K562 (cell line): ENCODE data around the gene RSPH1. TPM values are rescaled to one million over a fixed set of nuclear protein-coding genes. Genes with fewer than 3 reads are reported as not detected.
A peak's percentile ranks its signal among the peaks of the same experiment; 100 is the strongest.

Experiments
- ATAC-seq: fragments of 200-7000 bp; cut with Tn5 transposase; 3 replicates; pipeline ENCODE4 v1.9.1; 2020; ENCODE audit warnings: moderate library complexity
- BruUV-seq: library from RNA; stranded (reverse); fragments of 400-500 nt; replicated peaks from 2 replicates; lab custom pipeline; 2021; lab: Mats Ljungman, UMichigan
- CTCF ChIA-PET: fragments of 300-600 bp; formaldehyde crosslinking; extraction: SDS; loops from one replicate; lab custom pipeline; 2021; ENCODE audit warnings: low intra/inter-chr PET ratio; lab: Yijun Ruan, JAX
- POLR2A ChIA-PET: fragments of 300-600, 350-650 bp; sonication (Branson Sonifier 250); formaldehyde crosslinking; extraction: SDS; loops from one replicate; lab custom pipeline; 2021; ENCODE audit warnings: antibody characterized with exemption, inconsistent platforms; lab: Yijun Ruan, JAX
- DNase-seq, 4 experiments: peaks; one replicate each; pipeline versions ENCODE4 v3.0.0 to v3.0.0-alpha.2; 2011 to 2018; ENCODE audit warnings: low spot score in 3 of 4, mixed read lengths in 3 of 4; ENCODE audit errors: extremely low read depth in 1 of 4
- FAIRE-seq: peaks from 2 replicates; lab custom pipeline; 2011; peaks lifted over from hg19 to GRCh38; lab: Jason Lieb, UNC
- H2AFZ ChIP-seq: 2 replicates; pipeline ENCODE4 v1.6.0; 2011; ENCODE audit warnings: low read depth, low read length, control low read depth, inconsistent platforms
- H3K27ac ChIP-seq: fragments of 200-600 bp; 3 replicates; pipeline ENCODE4 v1.8.0; 2011; ENCODE audit warnings: low read depth, mild to moderate bottlenecking, control low read depth, inconsistent platforms, low read length, moderate library complexity, mixed read lengths; ENCODE audit errors: extremely low read depth
- H3K27me3 ChIP-seq, 2 experiments: fragments of 300-600 bp in 1 of 2; 2 replicates in 1 of 2; 3 replicates in 1 of 2; pipeline versions ENCODE4 v1.6.0 to v1.8.0; 2011; ENCODE audit warnings: inconsistent platforms in 2 of 2, low read length in 2 of 2, mild to moderate bottlenecking in 1 of 2, mixed read lengths in 1 of 2, moderate library complexity in 1 of 2; ENCODE audit not compliant: control insufficient read depth in 2 of 2, insufficient read depth in 2 of 2
- H3K36me3 ChIP-seq: fragments of 300-600 bp; 3 replicates; pipeline ENCODE4 v1.8.0; 2011; ENCODE audit warnings: mild to moderate bottlenecking, low read length, inconsistent platforms; ENCODE audit not compliant: control insufficient read depth, insufficient read depth
- H3K4me1 ChIP-seq, 2 experiments: fragments of 200-600 bp in 1 of 2; replicated peaks in 1 of 2; 2 replicates in 1 of 2; 3 replicates in 1 of 2; pipeline versions ENCODE4 v1.5.1 to v1.8.0; 2011; ENCODE audit warnings: inconsistent platforms in 2 of 2, low read length in 2 of 2, mild to moderate bottlenecking in 1 of 2, mixed read lengths in 1 of 2, moderate library complexity in 1 of 2; ENCODE audit not compliant: control insufficient read depth in 2 of 2, insufficient read depth in 2 of 2
- H3K4me2 ChIP-seq: 2 replicates; pipeline ENCODE4 v1.6.1; 2011; ENCODE audit warnings: low read length, control low read depth, inconsistent platforms, mixed read lengths; ENCODE audit not compliant: insufficient read depth
- H3K4me3 ChIP-seq: fragments of 200-600 bp; sonication (generic), shearing (Covaris generic); 2 replicates; pipeline ENCODE4 v1.5.1; 2016; ENCODE audit warnings: control low read depth, inconsistent platforms
- H3K79me2 ChIP-seq: fragments of 200-600 bp; 3 replicates; pipeline ENCODE4 v1.8.0; 2011; ENCODE audit warnings: low read length, inconsistent platforms; ENCODE audit not compliant: control insufficient read depth, insufficient read depth
- H3K9ac ChIP-seq, 2 experiments: 2 replicates each; pipeline versions ENCODE4 v1.6.0 to v1.6.1; 2011; ENCODE audit warnings: low read depth in 2 of 2, low read length in 2 of 2, control low read depth in 1 of 2, inconsistent platforms in 1 of 2, mild to moderate bottlenecking in 1 of 2, mixed read lengths in 1 of 2; ENCODE audit not compliant: insufficient read depth in 1 of 2
- H3K9me1 ChIP-seq: one replicate; pipeline ENCODE4 v1.6.0; 2011; ENCODE audit warnings: inconsistent platforms, mild to moderate bottlenecking, low read length, moderate library complexity; ENCODE audit not compliant: control insufficient read depth, insufficient read depth
- H3K9me3 ChIP-seq: replicated peaks from 2 replicates; pipeline ENCODE4 v1.5.1; 2011; ENCODE audit warnings: low read depth, low read length, inconsistent platforms; ENCODE audit not compliant: control insufficient read depth, insufficient read depth
- H4K20me1 ChIP-seq: replicated peaks from 2 replicates; pipeline ENCODE4 v1.6.1; 2011; ENCODE audit warnings: low read length, inconsistent platforms, mixed read lengths; ENCODE audit not compliant: control insufficient read depth, insufficient read depth
- ATF3 ChIP-seq, 2 experiments: fragments of 450-650 bp in 1 of 2; sonication (generic) in 1 of 2; formaldehyde crosslinking in 1 of 2; IDR thresholded peaks in 1 of 2; conservative IDR thresholded peaks in 1 of 2; 2 replicates each; pipeline versions ENCODE4 v1.6.1 to v1.8.1; 2016 to 2023; ENCODE audit warnings: mild to moderate bottlenecking in 2 of 2, moderate library complexity in 2 of 2, inconsistent platforms in 1 of 2, missing genetic modification reagents in 1 of 2
- CEBPG ChIP-seq, 3 experiments: fragments of 200-800 bp in 1 of 3; sonication (Bioruptor generic) in 1 of 3; sonication (generic) in 1 of 3; formaldehyde crosslinking in 1 of 3; IDR thresholded peaks in 2 of 3; conservative IDR thresholded peaks in 1 of 3; 2 replicates each; pipeline versions ENCODE4 v1.6.1 to v1.8.0; 2016 to 2022; ENCODE audit warnings: missing compliant biosample characterization in 2 of 3, missing genetic modification characterization in 2 of 3, mild to moderate bottlenecking in 1 of 3, missing genetic modification reagents in 1 of 3
- MECOM ChIP-seq: fragments of 250-450 bp; sonication (Bioruptor Pico); IDR thresholded peaks from 2 replicates; pipeline ENCODE4 v1.8.0; 2022; ENCODE audit warnings: inconsistent platforms
- PHF8 ChIP-seq: fragments of 200-600 bp; sonication (generic); IDR thresholded peaks from 2 replicates; pipeline ENCODE4 v1.6.1; 2012; ENCODE audit warnings: mixed run types, mild to moderate bottlenecking, inconsistent platforms, low read length, moderate library complexity, borderline replicate concordance
- TFE3 ChIP-seq: fragments of 450-650 bp; formaldehyde crosslinking; IDR thresholded peaks from 2 replicates; pipeline ENCODE4 v1.4.0; 2020; ENCODE audit warnings: mild to moderate bottlenecking, mixed read lengths
- WGBS: fragments of 100-300 bp; shearing (Covaris generic); methylation state at CpG from one replicate; pipeline ENCODE4 v1.1.6; 2016; ENCODE audit warnings: low coverage, mixed read lengths; ENCODE audit not compliant: insufficient coverage; ENCODE audit errors: missing lambda C conversion rate; 5-methylcytosine and 5-hydroxymethylcytosine counted together
- in situ Hi-C: fragments of 300-500 bp; cut with MboI; formaldehyde crosslinking; loops from 4 replicates; pipeline ENCODE4 v1.15.0; 2018; ENCODE audit warnings: inconsistent platforms, mixed read lengths
- intact Hi-C: fragments of 100-400 bp; cut with micrococcal nuclease; formaldehyde crosslinking; loops from 2 replicates; pipeline ENCODE4 v1.14.2; 2022
- polyA plus RNA-seq, 8 experiments: library from polyadenylated mRNA; depleted of rRNA in 4 of 8; stranded (reverse) in 5 of 8; unstranded in 3 of 8; fragments of >200 nt; fragmentation: Nextera tagmentation in 2 of 8; fragmentation: Illumina TruSeq in 1 of 8; extraction: Ambion mirVana in 2 of 8; extraction: Trizol in 1 of 8; gene quantifications; 2 replicates each; pipeline versions ENCODE4 v1.2.1 to v1.2.3, GENCODE V29; 2011 to 2014; ENCODE audit warnings: inconsistent platforms in 1 of 8, missing spikeins in 1 of 8
- total RNA-seq, 7 experiments: library from RNA; depleted of rRNA in 6 of 7; stranded (reverse); fragments of >200 nt in 6 of 7; fragmentation: Illumina TruSeq in 2 of 7; extraction: Trizol in 2 of 7; gene quantifications; 2 replicates each; pipeline versions ENCODE4 v1.2.1 to v1.2.3, GENCODE V29; 2011 to 2021; ENCODE audit warnings: low replicate concordance in 1 of 7

RSPH1 gene
- total and polyA plus RNA-seq, 9 of the 15 experiments (the other 6 are each of a cell fraction or from before 2014, with no cell fraction given), result 0.17 TPM; not detected in 8

- Histone ChIP-seq H3K4me1 (peaks cover 0 to 4% of the 10 kb centered on the region in 2 experiments; a peak in 1 of 5 replicates), H3K36me3 (no peaks in the 10 kb centered on the region), H3K9ac (no peak overlapping the region), H2AFZ (no peak overlapping the region), H3K4me2 (no peak overlapping the region), H3K79me2 (no peaks in the 10 kb centered on the region), H3K27me3 (peaks cover 3 to 19% of the 10 kb centered on the region in 2 experiments; a peak in 2 of 5 replicates), H3K9me3 (no peaks in the 10 kb centered on the region), H3K9me1 (no peaks in the 10 kb centered on the region), H3K4me3 (no peak overlapping the region), H3K27ac (no peak overlapping the region), H4K20me1 (peaks cover 3% of the 10 kb centered on the region)
- peak; percentile 46; the same call in 1 of the 2 replicates for TF ChIP-seq ATF3 (IDR thresholded peaks at IDR 0.05)
- no peak for TF ChIP-seq ATF3 (CRISPR knock-in tag; conservative IDR thresholded peaks at IDR 0.05)
- TF ChIP-seq CEBPG (CRISPR knock-in tag; IDR thresholded peaks at IDR 0.05), result no peak
- TF ChIP-seq CEBPG (tag; conservative IDR thresholded peaks at IDR 0.05 in 1 of 2, IDR thresholded peaks at IDR 0.05 in 1 of 2), result peak; percentile 27 to 42; a peak in 2 of 4 replicates
- TF ChIP-seq MECOM (CRISPR knock-in tag), result no peak
- TF ChIP-seq PHF8, result no peak
- TF ChIP-seq TFE3 (CRISPR knock-in tag), result no peak
- ChIA-PET CTCF (no interaction called here), POLR2A (interaction anchor here (1.0 kb wide), 1 partner anchor 22 kb away, joined by 4 read pairs; the partner anchor contains the start of gene UBASH3A)
- intact Hi-C loops (no loop called here), in situ Hi-C loops (no loop called here)
- no TSS peak for BruUV-seq
- DNase-seq (no peak), FAIRE-seq (no peak), ATAC-seq (0 out of 3 replicates have a peak, but pooled peaks have one; percentile 19)
- 13% methylated on average over 12 of the region's 12 CpGs for WGBS
These were observed 71.0 kb downstream of the RSPH1 start for GRCh38 chr21:42424914-42425541.
